SK-N-SH (cell line): ENCODE measurements around the gene JAG2. TPM values are rescaled to one million over a fixed set of nuclear protein-coding genes. Genes with fewer than 3 reads are reported as not detected.
A peak's percentile ranks its signal among the peaks of the same experiment; 100 is the strongest.

Experiments
- CTCF ChIA-PET: fragments of 300-600, 350-600 bp; formaldehyde crosslinking; extraction: SDS; loops from one replicate; lab custom pipeline; 2021; lab: Yijun Ruan, JAX
- POLR2A ChIA-PET: fragments of 350-600 bp; sonication (Branson Sonifier 250); formaldehyde crosslinking; extraction: SDS; loops from one replicate; lab custom pipeline; 2020; ENCODE audit warnings: antibody characterized with exemption, inconsistent platforms; lab: Yijun Ruan, JAX
- DNase-seq: peaks from one replicate; pipeline ENCODE4 v3.0.0; 2012
- H2AFZ ChIP-seq: fragments of 200-600 bp; sonication (generic); 2 replicates; pipeline ENCODE4 v1.8.1; 2016; ENCODE audit warnings: antibody characterized with exemption, mild to moderate bottlenecking, low read depth
- H3F3A ChIP-seq: fragments of 200-600 bp; sonication (generic); replicated peaks from 2 replicates; pipeline ENCODE3; 2016; ENCODE audit warnings: antibody characterized with exemption, mild to moderate bottlenecking; ENCODE audit not compliant: insufficient read depth
- H3K27ac ChIP-seq, 2 experiments: fragments of 200-500 bp in 1 of 2; fragments of 200-600 bp in 1 of 2; sonication (Bioruptor generic) in 1 of 2; sonication (generic), shearing (Covaris generic) in 1 of 2; 2 replicates each; pipeline versions ENCODE4 v1.5.1 to v1.6.1; 2014 to 2016; ENCODE audit warnings: low read depth in 2 of 2, inconsistent platforms in 1 of 2, low read length in 1 of 2, mild to moderate bottlenecking in 1 of 2, mixed read lengths in 1 of 2
- H3K27me3 ChIP-seq: fragments of 200-600 bp; sonication (generic), shearing (Covaris generic); 2 replicates; pipeline ENCODE4 v1.6.1; 2016; ENCODE audit warnings: mixed run types; ENCODE audit not compliant: insufficient read depth
- H3K36me3 ChIP-seq, 2 experiments: fragments of 200-500 bp in 1 of 2; fragments of 200-600 bp in 1 of 2; sonication (Bioruptor generic) in 1 of 2; sonication (generic) in 1 of 2; replicated peaks in 1 of 2; 2 replicates each; pipeline versions ENCODE3 to v1.5.1; 2014 to 2016; ENCODE audit warnings: low read length in 1 of 2, mild to moderate bottlenecking in 1 of 2; ENCODE audit not compliant: insufficient read depth in 2 of 2, control insufficient read depth in 1 of 2
- H3K4me1 ChIP-seq, 2 experiments: fragments of 200-500 bp in 1 of 2; fragments of 200-600 bp in 1 of 2; sonication (Bioruptor generic) in 1 of 2; sonication (generic), shearing (Covaris generic) in 1 of 2; 2 replicates each; pipeline versions ENCODE4 v1.5.1 to v1.6.1; 2014 to 2016; ENCODE audit warnings: low read depth in 1 of 2, low read length in 1 of 2, mixed run types in 1 of 2; ENCODE audit not compliant: insufficient read depth in 2 of 2, control insufficient read depth in 1 of 2
- H3K4me2 ChIP-seq: fragments of 200-600 bp; sonication (generic), shearing (Covaris generic); 2 replicates; pipeline ENCODE4 v1.6.1; 2017; ENCODE audit warnings: mixed run types
- H3K4me3 ChIP-seq, 2 experiments: fragments of 200-500 bp in 1 of 2; fragments of 200-600 bp in 1 of 2; sonication (Bioruptor generic) in 1 of 2; sonication (generic), shearing (Covaris generic) in 1 of 2; 2 replicates each; pipeline versions ENCODE4 v1.5.1 to v1.8.1; 2014 to 2016; ENCODE audit warnings: low read depth in 2 of 2, inconsistent platforms in 1 of 2, low read length in 1 of 2, mild to moderate bottlenecking in 1 of 2, mixed read lengths in 1 of 2, moderate library complexity in 1 of 2
- H3K79me2 ChIP-seq: fragments of 200-600 bp; sonication (generic); 2 replicates; pipeline ENCODE4 v1.8.1; 2017; ENCODE audit warnings: mild to moderate bottlenecking; ENCODE audit not compliant: insufficient read depth
- H3K9ac ChIP-seq: fragments of 200-600 bp; sonication (generic); 2 replicates; pipeline ENCODE4 v1.6.1; 2017; ENCODE audit warnings: mixed run types
- H3K9me2 ChIP-seq: fragments of 200-600 bp; sonication (generic); 2 replicates; pipeline ENCODE4 v1.6.1; 2017; ENCODE audit warnings: mixed run types
- H3K9me3 ChIP-seq: fragments of 200-600 bp; sonication (generic); 2 replicates; pipeline ENCODE4 v1.6.1; 2017; ENCODE audit warnings: mixed run types, mild to moderate bottlenecking, moderate library complexity
- H4K20me1 ChIP-seq: fragments of 200-600 bp; sonication (generic); 2 replicates; pipeline ENCODE4 v1.6.1; 2017; ENCODE audit warnings: mild to moderate bottlenecking, mixed run types; ENCODE audit not compliant: insufficient read depth
- ELF1 ChIP-seq: IDR thresholded peaks from 2 replicates; pipeline ENCODE4 v1.4.0; 2012
- FOSL2 ChIP-seq: IDR thresholded peaks from 2 replicates; pipeline ENCODE4 v1.4.0; 2012; ENCODE audit warnings: low read depth, mild to moderate bottlenecking, moderate library complexity, borderline replicate concordance
- GATA2 ChIP-seq: sonication (generic); formaldehyde crosslinking; IDR thresholded peaks from 2 replicates; pipeline ENCODE4 v1.5.0; 2020; ENCODE audit warnings: mild to moderate bottlenecking, missing genetic modification reagents
- JUND ChIP-seq: IDR thresholded peaks from 2 replicates; pipeline ENCODE4 v1.4.0; 2012
- MEF2A ChIP-seq: IDR thresholded peaks from 2 replicates; pipeline ENCODE4 v1.4.0; 2012; ENCODE audit warnings: low read depth, borderline replicate concordance
- NFIC ChIP-seq: IDR thresholded peaks from 2 replicates; pipeline ENCODE4 v1.4.0; 2012; ENCODE audit warnings: borderline replicate concordance
- NRF1 ChIP-seq: IDR thresholded peaks from 2 replicates; pipeline ENCODE4 v1.6.1; 2012; ENCODE audit warnings: low read depth, mild to moderate bottlenecking, low read length
- PBX3 ChIP-seq: IDR thresholded peaks from 2 replicates; pipeline ENCODE4; 2012
- RCOR1 ChIP-seq: fragments of 150-350 bp; IDR thresholded peaks from 2 replicates; pipeline ENCODE4 v1.6.1; 2017; ENCODE audit warnings: antibody characterized with exemption, low read length
- USF2 ChIP-seq: fragments of 150-350 bp; IDR thresholded peaks from 2 replicates; pipeline ENCODE4 v1.6.1; 2017; ENCODE audit warnings: antibody characterized with exemption, low read length, low read depth, borderline replicate concordance
- YY1 ChIP-seq: IDR thresholded peaks from 2 replicates; pipeline ENCODE4 v1.4.0; 2012; ENCODE audit warnings: low read depth, mild to moderate bottlenecking
- ZBTB33 ChIP-seq: IDR thresholded peaks from 2 replicates; pipeline ENCODE4 v1.4.0; 2012; ENCODE audit warnings: low read depth, borderline replicate concordance
- WGBS: methylation state at CpG from one replicate; pipeline ENCODE4 v1.1.6; 2017; ENCODE audit warnings: low lambda C conversion rate; 5-methylcytosine and 5-hydroxymethylcytosine counted together
- polyA plus RNA-seq, 3 experiments: library from polyadenylated mRNA; depleted of rRNA; stranded (reverse); fragments of >200 nt; gene quantifications; 2 replicates each; pipeline ENCODE4 v1.2.3, GENCODE V29; 2012
- TF ChIP-seq, protein P1 (sequence below): fragments of 150-350 bp; IDR thresholded peaks from 2 replicates; pipeline ENCODE4 v1.6.1; 2016; ENCODE audit warnings: mild to moderate bottlenecking, low read depth, low read length
- TF ChIP-seq, protein P2 (sequence below): IDR thresholded peaks from 2 replicates; pipeline ENCODE4 v1.4.0; 2012; ENCODE audit warnings: low read depth, borderline replicate concordance

JAG2 gene
- polyA plus RNA-seq, 1 of the 3 experiments (the other 2 are of a cell fraction) = 1.7 TPM

DNA sequence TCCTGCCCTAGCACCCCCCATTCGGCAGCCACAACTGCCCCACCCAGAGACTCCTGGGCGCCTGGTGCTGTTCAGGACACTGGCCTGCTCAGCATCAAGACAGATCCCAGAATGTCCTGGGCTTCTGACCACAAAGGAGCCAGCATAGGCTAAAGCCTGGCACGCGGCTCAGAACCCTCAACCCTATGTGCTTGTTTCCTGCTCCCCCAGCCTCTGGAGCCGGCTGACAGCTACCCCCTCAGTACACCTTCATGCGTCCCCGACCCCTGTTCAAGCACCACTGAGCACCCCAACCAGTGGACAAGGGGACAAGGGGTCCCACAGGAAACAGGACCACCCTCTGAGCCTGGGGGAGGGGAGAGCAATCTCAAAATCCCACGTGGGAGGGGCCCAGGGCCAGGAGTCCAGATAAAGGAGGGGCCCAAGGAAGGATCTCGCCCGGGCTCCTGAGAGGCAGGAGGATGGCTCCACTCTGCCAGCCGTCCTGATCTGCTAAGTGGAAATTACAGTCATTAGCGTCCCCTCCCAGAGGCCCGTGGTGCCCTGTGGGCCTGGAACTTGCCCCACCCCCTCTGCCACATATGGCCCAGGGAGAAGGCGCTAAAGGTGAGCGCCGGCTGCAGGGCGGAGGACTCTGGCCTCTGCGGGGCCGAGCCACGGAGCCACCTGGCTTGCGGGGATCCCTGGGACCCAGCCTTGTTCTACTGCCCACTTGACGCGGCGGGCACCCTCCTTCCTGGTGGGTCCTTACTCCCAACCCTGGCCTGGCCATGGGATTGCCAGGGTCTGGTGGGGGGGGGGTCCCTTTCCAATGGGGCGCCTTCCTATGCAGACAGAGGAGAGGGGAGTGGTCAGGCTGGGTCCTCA lies 76.2 kb downstream of the JAG2 start:
- 47% methylated on average over 7 of the region's 25 CpGs for WGBS
- Histone ChIP-seq H3F3A (peaks cover 23% of the 10 kb centered on the region), H3K4me3 (peak overlapping the region; percentile 56 to 92), H3K27ac (peak overlapping the region; percentile 51 to 81; a peak in 3 of 4 replicates), H3K9me3 (no peaks in the 10 kb centered on the region), H3K9ac (peak overlapping the region; percentile 59; the same call in 1 of the 2 replicates), H3K79me2 (0 out of 2 replicates have a peak, but pooled peaks cover 5% of the 10 kb centered on the region), H2AFZ (no peak overlapping the region), H3K9me2 (no peaks in the 10 kb centered on the region), H4K20me1 (peaks cover 5% of the 10 kb centered on the region; the same call in 1 of the 2 replicates), H3K27me3 (no peaks in the 10 kb centered on the region), H3K4me2 (peak overlapping the region; percentile 87), H3K4me1 (peaks cover 12 to 40% of the 10 kb centered on the region in 2 experiments; a peak in 3 of 4 replicates), H3K36me3 (no peaks in the 10 kb centered on the region)
- TF ChIP-seq PBX3 (no peak), FOSL2 (no peak), ELF1 (no peak), MEF2A (no peak), YY1 (no peak), JUND (no peak), ZBTB33 (no peak), NFIC (no peak), RCOR1 (no peak)
- TF ChIP-seq, protein P1, sequence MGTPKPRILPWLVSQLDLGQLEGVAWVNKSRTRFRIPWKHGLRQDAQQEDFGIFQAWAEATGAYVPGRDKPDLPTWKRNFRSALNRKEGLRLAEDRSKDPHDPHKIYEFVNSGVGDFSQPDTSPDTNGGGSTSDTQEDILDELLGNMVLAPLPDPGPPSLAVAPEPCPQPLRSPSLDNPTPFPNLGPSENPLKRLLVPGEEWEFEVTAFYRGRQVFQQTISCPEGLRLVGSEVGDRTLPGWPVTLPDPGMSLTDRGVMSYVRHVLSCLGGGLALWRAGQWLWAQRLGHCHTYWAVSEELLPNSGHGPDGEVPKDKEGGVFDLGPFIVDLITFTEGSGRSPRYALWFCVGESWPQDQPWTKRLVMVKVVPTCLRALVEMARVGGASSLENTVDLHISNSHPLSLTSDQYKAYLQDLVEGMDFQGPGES = no peak
- DNase-seq = peak; percentile 72
- ChIA-PET POLR2A (no interaction called here), CTCF (interaction anchor here (0.6 to 1.3 kb wide), 3 partner anchors 43 to 158 kb away, joined by 3 read pairs; no protein-coding TSS in a partner anchor)

DNA sequence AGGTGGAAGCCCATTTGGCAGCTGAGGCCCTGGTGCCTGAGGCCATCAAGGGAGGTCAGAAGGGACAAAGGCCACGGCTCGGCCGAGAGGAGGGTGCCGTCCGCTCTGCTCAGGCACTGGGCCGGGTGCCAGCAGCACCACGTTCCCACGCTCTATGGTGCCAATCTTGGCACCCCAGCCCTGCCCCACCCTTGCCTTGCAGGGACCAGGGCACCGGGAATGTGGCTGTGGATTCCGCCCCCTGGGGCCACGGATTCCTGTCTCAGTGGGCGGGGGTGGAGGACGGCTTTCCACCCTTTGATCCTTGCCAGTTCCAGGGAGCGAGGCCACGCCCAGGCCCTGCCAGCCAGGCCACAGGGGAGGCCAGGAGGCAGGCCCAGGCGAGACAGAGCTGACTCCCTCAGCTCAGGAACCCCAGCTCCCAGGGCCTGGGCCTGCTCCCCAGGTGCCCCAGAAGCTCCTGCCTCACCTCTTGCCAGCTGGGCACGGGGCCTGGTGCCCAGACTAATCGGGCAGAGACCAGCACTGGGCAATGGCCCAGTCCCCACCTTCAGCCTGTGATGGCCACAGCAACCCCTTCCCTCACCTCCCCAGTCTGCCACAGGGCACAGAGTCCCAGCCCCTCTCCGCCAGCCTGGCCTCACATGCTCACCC lies 76.9 kb downstream of the JAG2 start:
- H2AFZ ChIP-seq = no peak overlapping the region
- peaks cover 12 to 43% of the 10 kb centered on the region in 2 experiments; a peak in 3 of 4 replicates for H3K4me1 ChIP-seq
- no peaks in the 10 kb centered on the region for H3K9me3 ChIP-seq
- no peaks in the 10 kb centered on the region for H3K9me2 ChIP-seq
- no peak overlapping the region for H3K9ac ChIP-seq
- peak overlapping the region; percentile 51 to 81; a peak in 3 of 4 replicates for H3K27ac ChIP-seq
- CTCF ChIA-PET = interaction anchor here (0.6 to 2.5 kb wide), 19 partner anchors 11 to 279 kb away, joined by 3 to 15 read pairs (median 5); partner anchors contain the start of gene BTBD6
- DNase-seq = no peak
- peak overlapping the region; percentile 87 for H3K4me2 ChIP-seq
- H3K4me3 ChIP-seq = no peak overlapping the region
- TF ChIP-seq GATA2 (no peak), NFIC (peak; percentile 57; the same call in 1 of the 2 replicates), USF2 (no peak), NRF1 (no peak)
- TF ChIP-seq, protein P2, sequence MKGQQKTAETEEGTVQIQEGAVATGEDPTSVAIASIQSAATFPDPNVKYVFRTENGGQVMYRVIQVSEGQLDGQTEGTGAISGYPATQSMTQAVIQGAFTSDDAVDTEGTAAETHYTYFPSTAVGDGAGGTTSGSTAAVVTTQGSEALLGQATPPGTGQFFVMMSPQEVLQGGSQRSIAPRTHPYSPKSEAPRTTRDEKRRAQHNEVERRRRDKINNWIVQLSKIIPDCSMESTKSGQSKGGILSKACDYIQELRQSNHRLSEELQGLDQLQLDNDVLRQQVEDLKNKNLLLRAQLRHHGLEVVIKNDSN = no peak
- TF ChIP-seq, protein P1 = no peak
- H3K79me2 ChIP-seq = 0 out of 2 replicates have a peak, but pooled peaks cover 5% of the 10 kb centered on the region
- H3K36me3 ChIP-seq = no peaks in the 10 kb centered on the region
- peaks cover 5% of the 10 kb centered on the region; the same call in 1 of the 2 replicates for H4K20me1 ChIP-seq
- H3K27me3 ChIP-seq = no peaks in the 10 kb centered on the region
- H3F3A ChIP-seq = peaks cover 23% of the 10 kb centered on the region
- WGBS = no CpG with 5 or more reads among the region's 19 CpGs
- POLR2A ChIA-PET = no interaction called here
